OCI-LY3 (cell line): ENCODE measurements around the gene TTC4.

Source experiments
- CTCF ChIP-seq: fragments of 200-600, 300-600 bp; sonication (generic); IDR thresholded peaks from 2 replicates; pipeline ENCODE4 v1.5.1; 2014; ENCODE audit warnings: antibody characterized with exemption, low read length, low read depth
- EZH2phosphoT487 ChIP-seq: fragments of 200-600 bp; shearing (Covaris generic); IDR thresholded peaks from 2 replicates; pipeline ENCODE4 v1.6.1; 2018; ENCODE audit warnings: antibody characterized with exemption, mixed run types, low read depth

- TF ChIP-seq CTCF (no peak), EZH2phosphoT487 (no peak)
Measured at GRCh38 chr1:54745274-54745673, 29.6 kb downstream of the TTC4 start.
